Heart left ventricle (tissue), 13 donors: ENCODE data around the gene PARS2.
A peak's percentile ranks its signal among the peaks of the same experiment; 100 is the strongest.

Source experiments
- POLR2A ChIP-seq, 2 donors: fragments of 450-650 bp; IDR thresholded peaks; one replicate each; pipeline ENCODE4 v1.6.1; 2017; ENCODE audit warnings: antibody characterized with exemption in 2 of 2, mild to moderate bottlenecking in 2 of 2, moderate library complexity in 2 of 2
- TF ChIP-seq, protein P1 (sequence below), 12 donors: fragments of 200-600 bp; sonication (generic) in 4 of 12; IDR thresholded peaks; one replicate each; pipeline versions ENCODE4 v1.5.0 to v1.8.0; 2018 to 2022; ENCODE audit warnings: antibody characterized with exemption in 12 of 12, mild to moderate bottlenecking in 5 of 12
- donor health status: ischemic (EF 13 %, LVEDD 7.1; RV severe dilation, severe dysfunction).
- donor health status: DM: no; HTN: yes; CAD: no.
- donor health status: DM: no; HTN: no; CAD: no.
- donor health status: ischemic (EF 25% LVEDD 6.9; RV normal size, moderate dysfunction).
- donor health status: ischemic (EF 25% LVEDD 5.7; RV mildly dilated, moderate dysfunction).
- donor health status: ischemic (EF 35%, LVEDD 5.7; RV mildly dilated, moderate dysfunction).
- donor health status: nonischemic (EF 11% LVEDD 7.7; RV severe dilation, severe dysfunction).
- donor health status: DM: yes; HTN: yes; CAD: no.
- donor health status: PGD.
- donor health status: ischemic (EF 29% LVEDD 5.4; RV normal size, mild dysfunction).
- donor health status: nonischemic (EF 23%, LVEDD 6.1; RV moderate dilation, normal function).

DNA sequence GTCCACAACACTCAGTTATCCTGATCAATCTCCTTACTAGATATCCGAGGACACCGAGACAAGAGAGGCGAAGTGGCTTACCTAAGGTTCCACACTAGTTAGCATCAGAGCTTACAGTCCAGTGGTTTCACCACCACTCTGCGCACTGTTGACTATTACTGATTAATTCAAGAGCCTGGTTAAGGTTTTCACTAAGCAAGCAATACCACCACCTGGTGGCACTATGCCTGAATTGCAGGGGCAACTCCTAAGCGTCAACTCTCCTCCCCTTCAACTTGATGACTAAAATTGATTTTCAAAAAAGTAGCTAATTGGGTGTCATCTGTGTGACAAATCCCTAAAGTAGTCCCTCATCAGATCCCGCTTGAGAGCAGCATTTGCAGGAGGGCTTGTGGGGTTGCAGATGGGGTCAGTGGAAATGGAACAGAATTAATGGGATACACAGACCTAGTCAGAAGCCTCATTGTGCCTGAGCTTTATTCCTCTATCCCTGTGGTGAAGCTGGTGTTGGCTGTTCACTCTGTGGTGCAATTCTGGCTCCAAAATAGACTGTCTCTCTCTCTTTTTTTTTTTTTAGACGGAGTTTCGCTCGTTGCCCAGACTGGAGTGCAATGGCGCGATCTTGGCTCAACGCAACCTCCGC is 27.7 kb upstream of the PARS2 start:
- TF ChIP-seq, protein P1, sequence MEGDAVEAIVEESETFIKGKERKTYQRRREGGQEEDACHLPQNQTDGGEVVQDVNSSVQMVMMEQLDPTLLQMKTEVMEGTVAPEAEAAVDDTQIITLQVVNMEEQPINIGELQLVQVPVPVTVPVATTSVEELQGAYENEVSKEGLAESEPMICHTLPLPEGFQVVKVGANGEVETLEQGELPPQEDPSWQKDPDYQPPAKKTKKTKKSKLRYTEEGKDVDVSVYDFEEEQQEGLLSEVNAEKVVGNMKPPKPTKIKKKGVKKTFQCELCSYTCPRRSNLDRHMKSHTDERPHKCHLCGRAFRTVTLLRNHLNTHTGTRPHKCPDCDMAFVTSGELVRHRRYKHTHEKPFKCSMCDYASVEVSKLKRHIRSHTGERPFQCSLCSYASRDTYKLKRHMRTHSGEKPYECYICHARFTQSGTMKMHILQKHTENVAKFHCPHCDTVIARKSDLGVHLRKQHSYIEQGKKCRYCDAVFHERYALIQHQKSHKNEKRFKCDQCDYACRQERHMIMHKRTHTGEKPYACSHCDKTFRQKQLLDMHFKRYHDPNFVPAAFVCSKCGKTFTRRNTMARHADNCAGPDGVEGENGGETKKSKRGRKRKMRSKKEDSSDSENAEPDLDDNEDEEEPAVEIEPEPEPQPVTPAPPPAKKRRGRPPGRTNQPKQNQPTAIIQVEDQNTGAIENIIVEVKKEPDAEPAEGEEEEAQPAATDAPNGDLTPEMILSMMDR (IDR thresholded peaks at IDR 0.05) = peak in 8 of 12 donors; percentile 14 to 41 (median 24)
- no peak for TF ChIP-seq POLR2A (IDR thresholded peaks at IDR 0.05)
